Gastroesophageal sphincter (tissue), 4 donors: ENCODE measurements around the gene PROC. TPM values are rescaled to one million over a fixed set of nuclear protein-coding genes. Genes with fewer than 3 reads are reported as not detected.

Experiments used
- ATAC-seq: fragments of 150-250 bp; one replicate; pipeline ENCODE4 v1.9.1; 2016; ENCODE audit warnings: mild to moderate bottlenecking, moderate library complexity
- H3K27ac ChIP-seq, 4 donors: fragments of 200-600 bp; sonication (generic) in 3 of 4; 1 replicate in 3 of 4; 2 replicates in 1 of 4; pipeline ENCODE4 v1.5.1; 2016 to 2019
- H3K27me3 ChIP-seq: fragments of 200-600 bp; sonication (generic); one replicate; pipeline ENCODE4 v1.5.1; 2019
- H3K36me3 ChIP-seq, 2 donors: fragments of 200-600 bp; sonication (generic); one replicate each; pipeline ENCODE4 v1.5.1; 2019; ENCODE audit warnings: control low read depth in 1 of 2
- H3K4me1 ChIP-seq, 3 donors: fragments of 200-600 bp; sonication (generic); 1 replicate in 2 of 3; 2 replicates in 1 of 3; pipeline ENCODE4 v1.5.1; 2016 to 2019; ENCODE audit warnings: control low read depth in 2 of 3
- H3K4me3 ChIP-seq, 2 donors: fragments of 200-600 bp; sonication (generic); one replicate each; pipeline ENCODE4 v1.5.1; 2019; ENCODE audit warnings: mild to moderate bottlenecking in 1 of 2, moderate library complexity in 1 of 2
- H3K9me3 ChIP-seq, 3 donors: fragments of 200-600 bp; sonication (generic); one replicate each; pipeline ENCODE4 v1.5.1; 2017 to 2019; ENCODE audit warnings: control low read depth in 2 of 3
- CTCF ChIP-seq, 4 experiments: fragments of 200-600 bp in 2 of 4; fragments of 450-650 bp in 2 of 4; sonication (generic) in 1 of 4; IDR thresholded peaks; one replicate each; pipeline ENCODE4 v1.5.1; 2017 to 2019; ENCODE audit warnings: antibody characterized with exemption in 4 of 4, mild to moderate bottlenecking in 2 of 4, moderate library complexity in 2 of 4
- EP300 ChIP-seq: sonication (generic); formaldehyde crosslinking; IDR thresholded peaks from one replicate; pipeline ENCODE4 v1.6.1; 2017; ENCODE audit warnings: antibody characterized with exemption, mild to moderate bottlenecking
- POLR2A ChIP-seq, 2 donors: fragments of 450-650 bp; IDR thresholded peaks; one replicate each; pipeline ENCODE4 v1.6.1; 2017; ENCODE audit warnings: antibody characterized with exemption in 2 of 2, mild to moderate bottlenecking in 2 of 2, moderate library complexity in 1 of 2
- POLR2AphosphoS5 ChIP-seq: sonication (generic); formaldehyde crosslinking; IDR thresholded peaks from one replicate; pipeline ENCODE4 v1.6.1; 2017; ENCODE audit warnings: antibody characterized with exemption
- WGBS, 2 donors: methylation state at CpG; one replicate each; pipeline ENCODE4 v1.1.5; 2018; ENCODE audit warnings: low coverage in 1 of 2; 5-methylcytosine and 5-hydroxymethylcytosine counted together
- total RNA-seq, 4 donors: library from RNA; depleted of rRNA; stranded (reverse); fragments of >200 nt; gene quantifications; one replicate each; pipeline ENCODE4 v1.1.0, GENCODE V29; 2016

PROC gene
- total RNA-seq, 4 donors from 2014 or later, result not detected

- 86 to 100% methylated on average over 1 to 5 of the region's 9 CpGs for WGBS, 2 donors
- H3K36me3 ChIP-seq, result no peaks in the 10 kb centered on the region
- peak overlapping the region in 1 of 4 donors; percentile 16 for H3K27ac ChIP-seq
- TF ChIP-seq POLR2AphosphoS5, result no peak
- no peak for TF ChIP-seq POLR2A (IDR thresholded peaks at IDR 0.05)
- TF ChIP-seq EP300, result no peak
- TF ChIP-seq CTCF (IDR thresholded peaks at IDR 0.05), result no peak
- no peak for ATAC-seq
- H3K9me3 ChIP-seq, result no peaks in the 10 kb centered on the region
- no peaks in the 10 kb centered on the region for H3K27me3 ChIP-seq
- H3K4me1 ChIP-seq, result peaks cover 0 to 31% (median 17%) of the 10 kb centered on the region in 3 donors
- peak overlapping the region in 1 of 2 donors; percentile 19 for H3K4me3 ChIP-seq
These were observed 17.7 kb upstream of the PROC start for GRCh38 chr2:127400533-127400896.

- peak; percentile 36 for ATAC-seq
- Histone ChIP-seq H3K27me3 (no peaks in the 10 kb centered on the region), H3K4me3 (peak overlapping the region in 1 of 2 donors; percentile 19), H3K9me3 (no peaks in the 10 kb centered on the region), H3K4me1 (peaks cover 0 to 31% (median 17%) of the 10 kb centered on the region in 3 donors), H3K36me3 (no peaks in the 10 kb centered on the region), H3K27ac (peak overlapping the region in 1 of 4 donors; percentile 16)
- no CpG with 5 or more reads among the region's 39 CpGs for WGBS, 2 donors
- no peak for TF ChIP-seq CTCF (IDR thresholded peaks at IDR 0.05)
- no peak for TF ChIP-seq POLR2A (IDR thresholded peaks at IDR 0.05)
- TF ChIP-seq POLR2AphosphoS5, result no peak
- no peak for TF ChIP-seq EP300
These were observed 17.1 kb upstream of the PROC start for GRCh38 chr2:127400897-127401756.

- Histone ChIP-seq H3K27me3 (no peaks in the 10 kb centered on the region), H3K4me3 (no peak overlapping the region), H3K9me3 (no peaks in the 10 kb centered on the region), H3K27ac (no peak overlapping the region), H3K36me3 (no peaks in the 10 kb centered on the region), H3K4me1 (peaks cover 0 to 38% (median 17%) of the 10 kb centered on the region in 3 donors)
- whole genome bisulfite sequencing, 2 donors, result 91 to 92% methylated on average over 2 to 6 of the region's 11 CpGs
- no peak for ATAC-seq
- TF ChIP-seq POLR2AphosphoS5 (no peak), CTCF (IDR thresholded peaks at IDR 0.05) (no peak), POLR2A (IDR thresholded peaks at IDR 0.05) (no peak), EP300 (no peak)
These were observed 16.2 kb upstream of the PROC start for GRCh38 chr2:127401757-127402695.

GRCh38 chr2:127403460-127403859, 14.8 kb upstream of the PROC start:
- Histone ChIP-seq H3K9me3 (no peaks in the 10 kb centered on the region), H3K27me3 (no peaks in the 10 kb centered on the region), H3K4me3 (no peak overlapping the region), H3K27ac (no peak overlapping the region), H3K4me1 (peaks cover 0 to 41% (median 18%) of the 10 kb centered on the region in 3 donors), H3K36me3 (no peaks in the 10 kb centered on the region)
- WGBS, 2 donors, result 50% methylated on average over 2 of the region's 3 CpGs; no CpG with 5 or more reads in 1 of the 2 donors
- ATAC-seq, result no peak
- TF ChIP-seq EP300 (no peak), CTCF (IDR thresholded peaks at IDR 0.05) (no peak), POLR2A (IDR thresholded peaks at IDR 0.05) (no peak), POLR2AphosphoS5 (no peak)
